Tibial nerve (tissue), 4 donors: ENCODE results near the gene TMEM97.

Experiments
- CTCF ChIP-seq, 5 experiments: fragments of 200-600 bp in 3 of 5; fragments of 450-650 bp in 2 of 5; sonication (generic) in 3 of 5; IDR thresholded peaks; one replicate each; pipeline ENCODE4 v1.5.1; 2016 to 2019; ENCODE audit warnings: antibody characterized with exemption in 5 of 5, mild to moderate bottlenecking in 3 of 5, moderate library complexity in 2 of 5
- EP300 ChIP-seq, 2 donors: sonication (generic); formaldehyde crosslinking; IDR thresholded peaks; one replicate each; pipeline ENCODE4 v1.6.1; 2017; ENCODE audit warnings: antibody characterized with exemption in 2 of 2, mild to moderate bottlenecking in 1 of 2
- POLR2A ChIP-seq, 2 donors: fragments of 450-650 bp; IDR thresholded peaks; one replicate each; pipeline ENCODE4 v1.6.1; 2017; ENCODE audit warnings: antibody characterized with exemption in 2 of 2, mild to moderate bottlenecking in 2 of 2, moderate library complexity in 2 of 2

- TF ChIP-seq CTCF (IDR thresholded peaks at IDR 0.05) (no peak), POLR2A (IDR thresholded peaks at IDR 0.05) (no peak), EP300 (IDR thresholded peaks at IDR 0.05) (no peak)
Measured at GRCh38 chr17:28363186-28363585, 44.2 kb downstream of the TMEM97 start.
